GM21423 (cell line): ENCODE measurements around the gene RFLNA.

ENCODE experiments used
- ATAC-seq: cut with Tn5 transposase; IDR thresholded peaks from one replicate; pipeline ENCODE4 v1.9.1; 2021; ENCODE audit warnings: mild to moderate bottlenecking, moderate library complexity; ENCODE audit not compliant: unreplicated experiment

The RFLNA gene

DNA sequence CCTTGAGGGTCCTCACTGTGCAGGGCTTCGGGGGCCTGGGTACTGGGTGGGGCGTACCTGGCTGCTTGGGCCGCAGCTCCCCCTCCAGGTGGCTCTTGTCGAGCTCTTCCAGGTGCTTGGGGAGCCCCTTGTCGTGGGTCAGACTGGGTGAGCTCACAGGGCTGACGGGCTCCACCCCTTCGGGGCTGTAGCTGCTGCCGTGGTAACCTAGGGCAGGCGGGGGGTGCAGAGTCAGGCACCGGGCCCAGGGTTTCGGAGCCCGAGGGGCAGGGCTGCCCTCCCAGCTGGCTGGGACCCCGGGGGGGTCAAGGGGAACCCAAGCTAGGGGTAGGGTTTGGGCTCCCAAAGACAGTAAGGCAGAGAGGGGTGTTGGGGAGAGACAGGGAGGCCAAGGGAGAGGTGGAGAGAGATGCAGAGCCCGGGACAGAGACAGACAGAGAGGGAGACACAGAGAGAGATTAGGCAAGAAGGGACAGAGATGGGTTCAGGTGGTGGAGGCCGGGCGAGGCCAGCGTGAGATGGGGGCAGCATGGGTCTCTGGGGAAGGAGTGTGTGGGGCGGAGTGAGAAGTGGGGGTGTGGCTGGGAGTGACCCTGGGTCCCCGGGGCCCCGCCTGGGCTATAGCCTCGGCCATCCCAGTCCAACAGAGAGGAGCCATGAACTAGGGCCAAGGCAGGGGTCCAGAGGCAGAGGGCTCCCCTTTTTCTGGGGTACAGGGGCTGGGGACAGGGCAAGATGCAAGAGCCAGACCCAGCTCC lies 40.7 kb downstream of the RFLNA start:
- no peak for ATAC-seq

DNA sequence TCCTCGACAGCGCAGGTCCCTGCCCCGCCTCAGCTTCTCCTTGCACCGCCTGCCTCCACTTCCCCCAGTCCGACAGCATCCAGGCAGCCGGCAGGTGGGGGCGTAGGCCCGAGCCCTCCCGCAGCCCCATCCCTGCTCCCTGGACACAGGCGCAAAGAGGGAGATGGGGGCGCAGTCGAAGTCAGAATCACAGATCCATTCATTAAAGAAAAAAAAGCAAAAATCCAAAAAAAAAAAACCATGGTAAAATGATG lies 41.2 kb downstream of the RFLNA start:
- ATAC-seq: no peak

GRCh38 chr12:124336742-124337520 lies 42.0 kb downstream of the RFLNA start:
- no peak for ATAC-seq

DNA sequence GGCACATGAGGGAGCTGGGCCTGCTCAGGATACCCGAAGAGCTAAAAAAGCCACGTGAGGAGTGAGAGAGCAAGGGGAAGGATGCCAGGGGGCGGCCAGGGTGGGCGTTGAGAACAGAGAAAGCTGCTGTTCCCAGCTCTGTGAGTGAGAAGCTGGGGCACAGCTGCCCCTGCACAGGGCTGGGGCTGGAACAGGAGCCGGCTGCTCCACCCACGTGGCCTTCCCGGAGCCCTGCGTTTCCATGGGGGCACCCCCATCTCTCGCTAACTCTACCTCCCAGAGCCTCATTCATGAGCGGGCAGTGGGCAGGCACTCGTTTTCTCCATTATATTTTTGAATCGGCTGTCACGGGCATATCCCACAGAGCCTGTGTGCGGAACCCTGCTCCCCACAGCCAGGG lies 42.7 kb downstream of the RFLNA start:
- no peak for ATAC-seq

- ATAC-seq: no peak
Measured at GRCh38 chr12:124338448-124338847, 43.6 kb downstream of the RFLNA start.

- ATAC-seq: no peak
Measured at GRCh38 chr12:124338876-124339603, 44.1 kb downstream of the RFLNA start.

- no peak for ATAC-seq
Measured at GRCh38 chr12:124340080-124340900, 45.4 kb downstream of the RFLNA start.

DNA sequence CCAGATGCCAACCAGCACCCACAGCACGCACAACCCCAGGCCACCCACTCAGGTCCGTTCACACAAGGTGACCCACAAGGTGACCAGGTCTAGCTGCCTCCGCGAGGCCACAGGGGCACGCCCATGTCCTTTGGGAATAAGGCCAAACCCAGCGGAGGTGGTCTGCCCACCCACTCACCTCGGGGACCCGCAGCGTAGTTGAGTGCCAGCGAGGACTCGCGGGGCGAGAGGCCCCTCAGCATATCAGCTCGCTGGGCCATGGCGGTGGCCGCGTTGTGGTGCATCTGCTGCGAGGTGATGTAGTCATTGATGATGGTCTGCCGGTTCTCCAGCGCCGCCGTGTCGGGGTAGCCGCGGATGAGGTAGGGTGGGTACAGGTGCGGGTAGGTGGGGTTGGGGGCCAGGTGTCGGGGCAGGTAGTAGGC lies 46.8 kb downstream of the RFLNA start:
- ATAC-seq: no peak

DNA sequence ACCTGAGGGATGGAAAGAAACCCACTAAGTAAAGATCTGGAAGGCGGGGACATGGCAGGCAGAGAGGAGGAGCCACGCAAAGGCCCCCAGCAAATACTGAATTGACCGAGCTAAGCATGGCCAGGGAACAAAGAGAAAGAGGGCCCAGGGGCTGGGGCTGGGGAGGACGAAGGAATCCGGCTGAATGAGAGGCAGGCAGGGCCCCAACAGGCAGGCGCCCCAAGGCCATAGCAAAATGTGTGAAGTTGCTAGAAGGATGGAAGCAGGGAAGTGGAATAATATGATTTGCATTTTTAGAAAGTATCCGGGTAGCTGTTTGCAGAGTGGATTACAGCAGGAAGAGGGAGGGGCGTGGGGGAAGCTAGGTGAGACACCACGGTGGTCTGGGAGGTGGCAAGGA lies 49.1 kb downstream of the RFLNA start:
- no peak for ATAC-seq

DNA sequence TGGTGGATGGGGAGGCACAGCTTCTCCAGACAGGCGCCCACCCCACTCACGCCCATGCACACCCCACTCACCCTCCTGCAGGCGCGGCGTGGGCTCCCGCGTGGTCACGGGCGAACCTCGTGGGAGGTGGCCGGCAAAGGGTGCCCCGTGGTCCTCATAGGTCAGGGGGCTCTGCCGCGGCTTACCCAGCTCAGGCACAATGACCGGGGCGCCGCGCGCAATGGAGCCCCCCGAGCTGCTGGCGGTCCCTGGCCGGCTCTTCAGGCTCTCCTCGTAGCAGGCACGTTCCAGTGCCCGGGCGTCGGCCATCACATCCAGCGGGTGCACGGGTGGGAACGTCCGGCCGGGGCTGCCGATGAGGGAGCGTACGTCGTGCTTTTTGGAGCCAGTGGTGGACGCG lies 49.6 kb downstream of the RFLNA start:
- no peak for ATAC-seq

DNA sequence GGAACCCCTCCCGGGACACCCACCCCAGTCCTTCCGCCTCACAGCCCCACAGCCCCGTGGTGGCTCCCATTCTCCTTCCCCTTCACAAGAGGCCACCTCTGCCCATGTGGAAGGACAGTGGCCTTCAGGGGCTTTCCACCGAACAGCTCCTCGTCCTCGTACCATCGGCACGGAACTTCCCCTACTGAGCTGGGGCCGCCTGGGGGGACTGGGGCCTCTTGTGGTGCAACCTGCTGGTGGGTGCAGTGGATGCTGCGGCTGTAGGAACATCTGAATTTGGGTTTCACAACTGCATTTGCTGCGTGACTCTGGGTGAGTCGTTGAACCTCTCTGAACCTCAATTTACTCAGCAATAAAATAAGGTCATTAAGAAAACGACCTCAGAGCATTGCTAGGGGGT lies 50.9 kb downstream of the RFLNA start:
- ATAC-seq: no peak

DNA sequence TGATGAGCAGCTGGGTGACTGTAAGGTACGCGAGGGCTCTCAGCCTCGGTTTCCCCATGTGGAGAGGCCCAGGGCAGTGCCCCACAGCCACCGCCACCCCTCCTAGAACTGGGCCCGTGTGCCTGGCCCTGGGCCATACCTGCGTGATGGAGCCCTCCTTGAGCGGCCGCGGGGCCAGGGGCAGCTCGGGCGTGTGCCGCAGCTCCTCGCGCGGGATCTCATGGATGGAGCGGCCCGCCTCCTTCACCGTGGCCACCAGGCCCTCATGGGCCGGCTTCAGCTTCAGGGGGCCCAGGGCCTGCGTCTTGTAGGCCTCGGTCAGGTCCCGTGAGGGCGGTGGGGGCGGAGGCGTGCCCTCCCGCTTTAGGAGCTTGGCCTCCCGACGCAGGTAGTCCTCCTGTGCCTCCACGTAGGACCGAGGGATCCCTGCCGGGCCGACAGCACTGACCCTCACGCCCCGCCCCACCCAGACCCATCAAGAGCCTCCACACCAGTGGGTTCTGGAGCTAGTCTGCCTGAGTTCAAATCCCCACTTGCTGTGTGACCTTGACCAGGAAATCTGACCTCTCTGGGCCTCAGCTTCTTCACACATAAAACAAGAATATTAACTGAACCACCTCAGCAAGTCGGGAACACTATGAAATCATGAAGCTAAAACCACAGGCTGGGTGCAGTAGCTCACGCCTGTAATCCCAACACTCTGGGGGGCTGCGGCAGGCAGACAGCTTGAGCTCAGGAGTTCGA lies 51.7 kb downstream of the RFLNA start:
- no peak for ATAC-seq

DNA sequence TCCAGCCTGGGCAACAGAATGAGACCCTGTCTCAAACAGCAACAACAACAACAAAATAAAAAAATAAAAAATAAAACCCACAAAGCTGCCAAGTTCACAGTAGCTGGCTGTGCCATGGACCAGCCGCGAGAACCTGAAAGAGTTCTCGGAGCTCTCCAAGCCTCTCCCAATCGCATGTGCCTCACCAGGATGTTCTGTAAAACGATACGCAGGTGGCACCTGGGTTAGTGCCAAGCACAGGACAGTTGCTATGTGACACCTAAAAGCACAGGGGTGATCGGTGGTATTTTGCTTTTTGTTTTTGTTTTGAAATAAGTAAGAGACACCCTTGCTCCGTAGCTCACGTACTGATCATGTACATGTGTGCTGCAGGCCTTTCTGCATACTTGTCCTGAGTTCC lies 52.4 kb downstream of the RFLNA start:
- ATAC-seq: no peak

GRCh38 chr12:124347805-124348658 lies 53.1 kb downstream of the RFLNA start:
- ATAC-seq: no peak

DNA sequence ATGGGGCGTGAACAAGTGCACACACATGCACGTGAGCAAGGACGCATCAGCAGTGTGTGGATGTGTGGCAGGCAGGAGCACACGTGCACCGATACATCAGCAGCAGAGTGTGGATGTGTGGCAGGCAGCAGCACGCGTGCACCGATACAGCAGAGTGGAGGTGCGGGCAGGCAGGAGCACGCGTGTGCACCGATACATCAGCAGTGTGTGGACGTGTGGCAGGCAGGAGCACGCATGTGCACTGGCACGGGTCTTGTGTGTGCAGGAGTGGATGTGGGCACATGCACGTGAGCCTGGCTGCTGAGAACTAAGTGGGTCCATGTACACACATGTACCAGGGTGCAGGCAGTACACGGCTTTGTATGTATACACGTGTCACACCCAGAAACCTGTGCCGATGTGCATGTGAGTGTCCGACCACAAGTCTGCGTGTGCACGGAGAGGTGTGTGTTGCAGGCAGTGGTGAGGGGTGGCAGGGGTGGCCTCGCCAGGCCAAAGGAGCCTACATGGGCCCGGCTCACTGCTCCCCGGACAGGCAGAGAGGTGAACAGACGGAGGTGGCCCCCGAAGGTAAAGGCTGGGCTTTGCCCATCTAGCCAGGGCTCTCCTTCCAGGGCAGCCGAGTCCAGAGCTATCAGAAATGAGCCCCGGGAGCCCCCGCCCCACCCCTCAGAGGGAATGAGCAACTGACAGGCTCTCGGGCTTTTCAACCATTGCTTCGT lies 53.9 kb downstream of the RFLNA start:
- ATAC-seq: no peak

- ATAC-seq: no peak
Measured at GRCh38 chr12:124350491-124350890, 55.6 kb downstream of the RFLNA start.

GRCh38 chr12:124351422-124351821 lies 56.5 kb downstream of the RFLNA start:
- no peak for ATAC-seq

DNA sequence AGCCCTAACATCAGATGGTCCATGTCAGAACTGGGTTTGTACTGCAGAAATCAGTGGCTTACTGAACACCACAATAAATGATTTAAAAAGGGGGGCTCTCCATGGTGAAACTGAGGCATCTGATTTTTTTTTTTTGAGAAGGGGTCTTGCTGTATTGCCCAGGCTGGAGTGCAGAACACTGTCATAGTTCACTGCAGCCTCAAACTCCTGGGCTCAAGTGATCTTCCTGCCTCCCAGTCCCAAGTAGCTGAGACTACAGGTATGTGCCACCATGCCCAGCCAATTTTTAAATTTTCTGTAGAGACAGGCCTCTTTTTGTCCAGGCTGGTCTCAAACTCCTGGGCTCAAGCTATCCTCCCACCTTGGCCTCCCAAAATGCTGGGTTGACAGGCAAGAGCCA lies 57.4 kb downstream of the RFLNA start:
- ATAC-seq: no peak

DNA sequence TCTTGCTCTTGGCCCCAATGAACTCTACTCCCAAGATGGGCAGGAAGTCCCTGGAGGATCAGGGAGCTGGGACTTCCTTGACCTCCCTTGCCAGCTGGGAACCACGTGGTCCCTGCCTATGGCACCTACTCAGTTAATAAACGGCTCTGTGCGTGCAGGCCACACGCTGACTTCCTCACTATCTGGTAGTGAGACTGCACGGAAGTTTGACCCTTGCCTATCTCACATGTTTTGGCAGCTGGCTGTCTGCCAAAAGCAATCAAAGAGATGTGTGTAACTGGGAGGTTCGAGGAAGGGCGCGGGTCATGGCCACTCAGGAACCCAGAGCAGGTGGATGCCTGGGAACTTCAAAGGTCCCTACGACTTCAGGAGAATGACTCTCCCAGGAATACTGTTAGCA lies 57.9 kb downstream of the RFLNA start:
- ATAC-seq: no peak
